ENCODE results near the gene PSMD7. TPM values are rescaled to one million over a fixed set of nuclear protein-coding genes. Genes with fewer than 3 reads are reported as not detected.

PSMD7 gene
- total and polyA plus RNA-seq, 8 donors: 19.5 to 39.7 (median 30.0) TPM

DNA sequence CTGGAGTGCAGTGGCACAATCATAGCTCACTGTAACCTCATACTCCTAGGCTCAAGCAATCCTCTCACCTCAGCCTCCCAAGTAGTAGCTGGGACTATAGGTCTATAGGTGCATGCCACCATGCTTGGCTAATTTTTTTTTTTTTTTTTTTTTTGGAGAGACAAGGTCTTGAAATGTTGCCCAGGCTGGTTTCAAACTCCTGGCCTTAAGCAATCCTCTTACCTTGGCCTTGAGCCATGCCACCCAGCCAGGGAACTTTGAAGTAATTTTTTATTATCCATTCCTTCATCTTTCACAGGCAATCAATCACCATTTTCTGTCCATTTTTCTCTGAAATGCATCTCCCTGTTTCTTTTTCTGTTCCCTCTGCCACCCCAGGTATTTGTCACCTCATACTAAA is 6.3 kb upstream of the PSMD7 start:
- no peak for ATAC-seq

DNA sequence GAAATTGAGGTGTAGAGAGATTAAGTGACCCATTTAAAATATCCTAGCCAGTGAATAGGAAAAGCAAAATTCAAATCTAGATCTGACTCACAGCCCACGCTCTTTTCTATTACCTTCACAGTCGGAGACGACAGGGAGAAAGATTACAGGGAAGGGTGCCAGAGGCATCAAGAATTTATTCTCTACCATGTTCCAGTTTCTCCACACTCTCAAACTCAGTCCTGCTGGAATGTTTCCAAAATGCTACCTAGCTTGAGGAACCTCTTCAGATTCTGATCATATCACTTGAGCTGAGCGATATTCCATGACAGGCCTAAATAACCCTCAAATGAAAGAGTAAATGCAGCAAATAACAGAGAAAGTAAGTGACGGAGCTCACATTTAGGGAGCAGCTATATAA is 5.4 kb upstream of the PSMD7 start:
- intact Hi-C loops (cut with DNase I): no loop called here
- DNase-seq (no peak), ATAC-seq (no peak), FAIRE-seq (no peak)
- H3K27ac ChIP-seq: no peak overlapping the region
- no peaks in the 10 kb centered on the region for H3K27me3 ChIP-seq
- TF ChIP-seq, protein P1, sequence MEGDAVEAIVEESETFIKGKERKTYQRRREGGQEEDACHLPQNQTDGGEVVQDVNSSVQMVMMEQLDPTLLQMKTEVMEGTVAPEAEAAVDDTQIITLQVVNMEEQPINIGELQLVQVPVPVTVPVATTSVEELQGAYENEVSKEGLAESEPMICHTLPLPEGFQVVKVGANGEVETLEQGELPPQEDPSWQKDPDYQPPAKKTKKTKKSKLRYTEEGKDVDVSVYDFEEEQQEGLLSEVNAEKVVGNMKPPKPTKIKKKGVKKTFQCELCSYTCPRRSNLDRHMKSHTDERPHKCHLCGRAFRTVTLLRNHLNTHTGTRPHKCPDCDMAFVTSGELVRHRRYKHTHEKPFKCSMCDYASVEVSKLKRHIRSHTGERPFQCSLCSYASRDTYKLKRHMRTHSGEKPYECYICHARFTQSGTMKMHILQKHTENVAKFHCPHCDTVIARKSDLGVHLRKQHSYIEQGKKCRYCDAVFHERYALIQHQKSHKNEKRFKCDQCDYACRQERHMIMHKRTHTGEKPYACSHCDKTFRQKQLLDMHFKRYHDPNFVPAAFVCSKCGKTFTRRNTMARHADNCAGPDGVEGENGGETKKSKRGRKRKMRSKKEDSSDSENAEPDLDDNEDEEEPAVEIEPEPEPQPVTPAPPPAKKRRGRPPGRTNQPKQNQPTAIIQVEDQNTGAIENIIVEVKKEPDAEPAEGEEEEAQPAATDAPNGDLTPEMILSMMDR (IDR thresholded peaks at IDR 0.05): no peak
- H3K4me1 ChIP-seq: peaks cover 0 to 9% (median 8%) of the 10 kb centered on the region in 3 donors
- no peak overlapping the region for H3K4me3 ChIP-seq
- H3K9me3 ChIP-seq: no peaks in the 10 kb centered on the region
- 97 to 98% methylated on average over 5 of the region's 5 CpGs for WGBS, 2 donors
- H3K36me3 ChIP-seq: no peaks in the 10 kb centered on the region

More for the DNA sequence above, 6.3 kb upstream of the PSMD7 start:
- FAIRE-seq (no peak), DNase-seq (no peak)
- Histone ChIP-seq H3K36me3 (no peaks in the 10 kb centered on the region), H3K4me1 (peaks cover 0 to 5% (median 4%) of the 10 kb centered on the region in 3 donors), H3K4me3 (no peak overlapping the region), H3K9me3 (no peaks in the 10 kb centered on the region), H3K27me3 (no peaks in the 10 kb centered on the region), H3K27ac (no peak overlapping the region)
- TF ChIP-seq, protein P1 (IDR thresholded peaks at IDR 0.05): no peak
- intact Hi-C loops (cut with DNase I): no loop called here

DNA sequence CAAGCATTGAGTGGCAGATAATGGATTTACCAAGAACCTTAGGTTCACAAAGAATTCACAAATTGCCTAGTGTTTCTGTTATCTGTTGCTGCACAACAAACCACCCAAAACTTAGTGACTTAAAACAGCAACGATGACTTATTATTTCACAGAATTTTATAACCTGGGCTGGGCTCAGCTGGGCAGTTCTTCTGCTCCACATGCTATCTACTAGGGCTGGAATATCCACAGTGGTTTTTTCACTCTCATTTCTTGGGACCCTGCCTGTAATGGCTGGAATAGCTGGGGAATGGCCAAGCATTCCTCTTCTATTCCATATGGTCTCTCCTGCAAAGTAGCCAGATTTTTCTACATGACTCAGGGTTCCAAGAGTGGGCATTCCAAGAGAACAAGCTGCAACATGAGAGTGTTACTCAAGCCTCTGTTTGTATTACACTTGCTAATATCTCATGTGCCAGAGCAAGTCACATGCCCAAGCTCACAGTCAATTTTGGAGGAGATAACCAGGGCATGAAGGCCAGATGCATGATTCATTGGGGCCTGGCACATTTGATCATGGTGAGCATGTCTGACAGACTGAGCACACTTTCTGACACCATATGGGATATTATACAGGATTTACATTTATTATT is 4.9 kb upstream of the PSMD7 start:
- ATAC-seq (no peak), DNase-seq (peak in 1 of 6 donors; percentile 27), FAIRE-seq (no peak)
- intact Hi-C loops (cut with DNase I): no loop called here
- peaks cover 0 to 9% (median 8%) of the 10 kb centered on the region in 3 donors for H3K4me1 ChIP-seq
- TF ChIP-seq, protein P1 (IDR thresholded peaks at IDR 0.05): no peak
- no peaks in the 10 kb centered on the region for H3K27me3 ChIP-seq
- H3K4me3 ChIP-seq: no peak overlapping the region
- no peak overlapping the region for H3K27ac ChIP-seq
- no peaks in the 10 kb centered on the region for H3K9me3 ChIP-seq
- H3K36me3 ChIP-seq: no peaks in the 10 kb centered on the region
- 98 to 100% methylated on average over 1 of the region's 1 CpG for WGBS, 2 donors

DNA sequence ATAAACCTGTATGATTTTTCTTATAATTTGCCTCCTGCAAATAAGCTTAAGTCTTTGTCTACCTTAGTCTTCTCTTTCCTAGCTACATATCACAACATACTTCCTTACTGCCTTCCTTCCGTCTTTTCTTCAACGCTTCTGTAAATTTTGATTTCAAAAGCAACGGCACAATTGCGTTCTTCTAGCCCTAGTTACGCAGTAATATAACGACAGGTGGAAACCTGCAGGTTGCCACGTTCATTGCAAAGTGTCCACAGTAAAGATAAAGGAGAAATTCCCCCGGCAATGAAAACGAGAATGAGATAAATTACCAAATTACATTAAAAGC is 546 bp upstream of the PSMD7 start:
- Histone ChIP-seq H3K4me3 (peak overlapping the region; percentile 87 to 98 (median 92)), H3K36me3 (peaks cover 0 to 13% (median 0%) of the 10 kb centered on the region in 3 donors), H3K27ac (peak overlapping the region; percentile 87 to 94 (median 92)), H3K27me3 (no peaks in the 10 kb centered on the region), H3K4me1 (peaks cover 0 to 23% (median 22%) of the 10 kb centered on the region in 3 donors), H3K9me3 (no peaks in the 10 kb centered on the region)
- 0% methylated on average over 9 of the region's 9 CpGs for WGBS, 2 donors
- TF ChIP-seq, protein P1 (IDR thresholded peaks at IDR 0.05): no peak
- DNase-seq (no peak), FAIRE-seq (no peak), ATAC-seq (peak; percentile 5 to 28 (median 8))
- intact Hi-C loops (cut with DNase I): no loop called here

DNA sequence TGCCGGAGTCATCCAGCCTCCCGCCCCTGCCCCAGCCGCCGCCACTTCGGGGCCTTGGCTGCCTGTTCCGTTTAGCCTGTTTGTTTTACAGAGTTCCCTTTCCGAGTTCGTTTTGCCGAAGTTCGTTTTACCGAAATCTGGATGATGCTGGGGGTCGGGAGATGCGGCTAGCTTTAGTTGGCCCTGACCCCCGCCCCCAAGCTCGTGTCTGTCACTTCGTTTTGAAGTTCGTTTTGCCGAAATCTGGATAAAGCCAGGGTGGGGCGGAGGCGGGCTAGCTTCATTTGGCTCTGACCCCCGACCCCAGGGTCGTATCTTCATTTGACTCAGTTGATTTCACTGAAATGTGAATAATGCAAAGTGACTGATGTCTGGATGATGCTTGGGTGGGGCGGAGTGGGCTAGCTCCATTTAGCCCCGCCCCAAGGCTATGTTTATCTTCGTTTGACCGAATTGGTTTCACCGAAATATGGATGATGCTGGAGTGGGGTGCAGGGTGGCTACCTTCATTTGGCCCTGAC is 591 bp downstream of the PSMD7 start:
- peak in 3 of 4 donors; percentile 2 to 24 (median 17) for ATAC-seq
- Histone ChIP-seq H3K4me3 (peak overlapping the region; percentile 87 to 98 (median 92)), H3K27ac (peak overlapping the region; percentile 87 to 94 (median 92)), H3K27me3 (no peaks in the 10 kb centered on the region), H3K9me3 (no peaks in the 10 kb centered on the region), H3K36me3 (peaks cover 4 to 24% (median 10%) of the 10 kb centered on the region in 3 donors), H3K4me1 (peaks cover 0 to 23% (median 22%) of the 10 kb centered on the region in 3 donors)
- peak in 1 of 6 donors; percentile 14 for DNase-seq
- no peak for FAIRE-seq
- intact Hi-C loops (cut with DNase I): no loop called here
- WGBS, 2 donors: 0% methylated on average over 27 of the region's 27 CpGs
- TF ChIP-seq, protein P1 (IDR thresholded peaks at IDR 0.05): no peak
